K562 (cell line): Measurements from ENCODE around the gene ARL16. TPM values are rescaled to one million over a fixed set of nuclear protein-coding genes. Genes with fewer than 3 reads are reported as not detected.

Experiments used
- C11orf30 ChIP-seq: fragments of 450-650 bp; IDR thresholded peaks from 2 replicates; pipeline ENCODE4 v1.6.1; 2016; ENCODE audit warnings: low read depth, mild to moderate bottlenecking
- CBX1 ChIP-seq: sonication (generic); IDR thresholded peaks from 2 replicates; pipeline ENCODE4 v1.6.1; 2016; ENCODE audit warnings: antibody characterized with exemption, low read depth, mild to moderate bottlenecking
- CHCHD3 ChIP-seq: fragments of 250-450 bp; sonication (Bioruptor Pico); IDR thresholded peaks from 2 replicates; pipeline ENCODE4 v2.1.2; 2022; ENCODE audit warnings: mild to moderate bottlenecking
- DNMT1 ChIP-seq: fragments of 450-650 bp; IDR thresholded peaks from 2 replicates; pipeline ENCODE4 v1.6.1; 2016; ENCODE audit warnings: antibody characterized with exemption, mild to moderate bottlenecking
- ESRRB ChIP-seq: fragments of 250-450 bp; sonication (Bioruptor Pico); IDR thresholded peaks from 2 replicates; pipeline ENCODE4 v1.5.0; 2020; ENCODE audit warnings: mild to moderate bottlenecking, moderate library complexity, borderline replicate concordance
- GTF2A2 ChIP-seq: IDR thresholded peaks from 2 replicates; pipeline ENCODE4 v1.6.1; 2016; ENCODE audit warnings: mild to moderate bottlenecking, missing genetic modification characterization, missing compliant biosample characterization
- KLF1 ChIP-seq: fragments of 450-650 bp; IDR thresholded peaks from 2 replicates; pipeline ENCODE4 v1.6.1; 2016; ENCODE audit warnings: missing genetic modification characterization, missing compliant biosample characterization
- SREBF2 ChIP-seq: sonication (generic); formaldehyde crosslinking; IDR thresholded peaks from 2 replicates; pipeline ENCODE4 v1.4.0; 2020; ENCODE audit warnings: mild to moderate bottlenecking, missing genetic modification reagents
- TCF3 ChIP-seq: sonication (generic); formaldehyde crosslinking; IDR thresholded peaks from 2 replicates; pipeline ENCODE4 v1.4.0; 2020; ENCODE audit warnings: mild to moderate bottlenecking, missing genetic modification reagents
- ZBED1 ChIP-seq: IDR thresholded peaks from 2 replicates; pipeline ENCODE4 v1.6.1; 2014
- ZBTB9 ChIP-seq: fragments of 450-650 bp; formaldehyde crosslinking; IDR thresholded peaks from 2 replicates; pipeline ENCODE4 v1.4.0; 2020; ENCODE audit warnings: mild to moderate bottlenecking, moderate library complexity
- ZC3H11A ChIP-seq: IDR thresholded peaks from 2 replicates; pipeline ENCODE4 v1.6.1; 2012; ENCODE audit warnings: low read depth, low read length, improper control_type of control experiment
- ZNF143 ChIP-seq: sonication (generic); formaldehyde crosslinking; IDR thresholded peaks from 2 replicates; pipeline ENCODE4 v1.9.0; 2022; ENCODE audit warnings: mild to moderate bottlenecking, missing genetic modification reagents
- ZNF212 ChIP-seq: fragments of 450-650 bp; formaldehyde crosslinking; IDR thresholded peaks from 2 replicates; pipeline ENCODE4 v1.4.0; 2020; ENCODE audit warnings: mild to moderate bottlenecking
- ZNF217 ChIP-seq: sonication (generic); formaldehyde crosslinking; IDR thresholded peaks from 2 replicates; pipeline ENCODE4 v1.8.0; 2022; ENCODE audit warnings: mild to moderate bottlenecking, missing genetic modification reagents
- ZNF583 ChIP-seq: fragments of 250-450 bp; sonication (Bioruptor Pico); IDR thresholded peaks from 2 replicates; pipeline ENCODE4 v1.4.0; 2020
- ZSCAN29 ChIP-seq: fragments of 450-650 bp; IDR thresholded peaks from 2 replicates; pipeline ENCODE4 v1.6.1; 2017
- ZSCAN32 ChIP-seq: fragments of 450-650 bp; formaldehyde crosslinking; IDR thresholded peaks from 2 replicates; pipeline ENCODE4 v1.4.0; 2020; ENCODE audit warnings: mild to moderate bottlenecking, moderate library complexity
- polyA plus RNA-seq, 8 experiments: library from polyadenylated mRNA; depleted of rRNA in 4 of 8; stranded (reverse) in 5 of 8; unstranded in 3 of 8; fragments of >200 nt; fragmentation: Nextera tagmentation in 2 of 8; fragmentation: Illumina TruSeq in 1 of 8; extraction: Ambion mirVana in 2 of 8; extraction: Trizol in 1 of 8; gene quantifications; 2 replicates each; pipeline versions ENCODE4 v1.2.1 to v1.2.3, GENCODE V29; 2011 to 2014; ENCODE audit warnings: inconsistent platforms in 1 of 8, missing spikeins in 1 of 8
- total RNA-seq, 7 experiments: library from RNA; depleted of rRNA in 6 of 7; stranded (reverse); fragments of >200 nt in 6 of 7; fragmentation: Illumina TruSeq in 2 of 7; extraction: Trizol in 2 of 7; gene quantifications; 2 replicates each; pipeline versions ENCODE4 v1.2.1 to v1.2.3, GENCODE V29; 2011 to 2021; ENCODE audit warnings: low replicate concordance in 1 of 7
- TF ChIP-seq, protein P1 (sequence below): sonication (generic); formaldehyde crosslinking; IDR thresholded peaks from 2 replicates; pipeline ENCODE4 v1.8.0; 2023; ENCODE audit warnings: mild to moderate bottlenecking, missing genetic modification reagents
- TF ChIP-seq, protein P2 (sequence below): fragments of 250-450 bp; sonication (Bioruptor Pico); IDR thresholded peaks from 2 replicates; pipeline ENCODE4 v1.5.0; 2021; ENCODE audit warnings: mild to moderate bottlenecking, borderline replicate concordance
- TF ChIP-seq, protein P3 (sequence below): sonication (generic); formaldehyde crosslinking; IDR thresholded peaks from 2 replicates; pipeline ENCODE4 v1.8.0; 2022; ENCODE audit warnings: mild to moderate bottlenecking, missing genetic modification reagents

Gene ARL16
- total and polyA plus RNA-seq, 9 of the 15 experiments (the other 6 are each of a cell fraction or from before 2014, with no cell fraction given) = 5.4 to 32.4 (median 22.6) TPM

DNA sequence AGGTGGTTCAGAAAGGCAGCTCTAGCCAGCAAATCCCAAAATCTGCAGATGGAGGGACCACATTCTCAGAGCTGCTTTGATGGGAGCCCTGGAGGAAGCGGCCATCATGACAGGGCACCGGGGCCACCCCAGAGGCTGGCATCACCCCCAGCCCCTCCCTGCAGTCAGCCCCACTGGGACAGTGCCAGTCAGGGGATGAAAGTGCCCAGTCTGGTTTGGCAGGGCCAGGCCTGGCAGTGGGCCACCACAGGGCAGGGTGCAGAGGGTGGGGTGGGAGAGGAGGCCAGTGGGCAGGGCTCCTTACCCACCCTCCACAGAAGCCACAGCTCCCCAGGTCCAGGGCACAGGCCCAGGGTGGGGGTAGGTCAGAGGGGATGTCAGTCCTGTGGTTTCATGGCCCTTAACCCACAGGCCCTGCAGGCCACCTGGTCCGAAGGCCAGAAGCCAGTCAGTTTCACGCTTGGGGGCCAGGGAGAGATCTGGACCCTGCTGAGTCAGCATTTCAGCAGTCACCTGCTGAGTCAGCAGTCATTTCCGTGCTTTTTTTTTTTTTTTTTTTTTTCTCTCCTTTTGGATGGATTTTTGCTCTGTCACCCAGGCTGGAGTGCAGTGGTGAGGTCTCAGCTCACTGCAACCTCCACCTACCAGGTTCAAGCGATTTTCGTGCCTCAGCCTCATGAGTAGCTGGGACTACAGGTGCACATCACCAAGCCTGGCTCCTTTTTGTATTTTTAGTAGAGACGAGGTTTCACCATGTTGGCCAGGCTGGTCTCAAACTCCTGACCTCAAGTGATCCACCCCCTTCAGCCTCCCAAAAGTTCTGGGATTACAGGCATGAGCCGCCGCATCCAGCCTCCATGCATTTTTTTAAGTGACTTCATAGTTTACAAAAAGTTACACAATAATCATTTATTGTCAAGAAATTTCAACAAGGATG is 38.9 kb upstream of the ARL16 start (continued):
- TF ChIP-seq ZSCAN32 (no peak), ZNF143 (CRISPR knock-in tag) (no peak), ZBED1 (no peak), ZSCAN29 (no peak), DNMT1 (no peak), ZC3H11A (no peak), ZNF217 (no peak), ESRRB (CRISPR knock-in tag) (no peak), C11orf30 (peak; percentile 100), TCF3 (CRISPR knock-in tag) (no peak), CBX1 (no peak), ZNF583 (CRISPR knock-in tag) (no peak), ZNF212 (CRISPR knock-in tag) (no peak), SREBF2 (no peak), CHCHD3 (no peak), GTF2A2 (tag) (no peak), KLF1 (tag) (no peak), ZBTB9 (no peak)
- TF ChIP-seq, protein P1, sequence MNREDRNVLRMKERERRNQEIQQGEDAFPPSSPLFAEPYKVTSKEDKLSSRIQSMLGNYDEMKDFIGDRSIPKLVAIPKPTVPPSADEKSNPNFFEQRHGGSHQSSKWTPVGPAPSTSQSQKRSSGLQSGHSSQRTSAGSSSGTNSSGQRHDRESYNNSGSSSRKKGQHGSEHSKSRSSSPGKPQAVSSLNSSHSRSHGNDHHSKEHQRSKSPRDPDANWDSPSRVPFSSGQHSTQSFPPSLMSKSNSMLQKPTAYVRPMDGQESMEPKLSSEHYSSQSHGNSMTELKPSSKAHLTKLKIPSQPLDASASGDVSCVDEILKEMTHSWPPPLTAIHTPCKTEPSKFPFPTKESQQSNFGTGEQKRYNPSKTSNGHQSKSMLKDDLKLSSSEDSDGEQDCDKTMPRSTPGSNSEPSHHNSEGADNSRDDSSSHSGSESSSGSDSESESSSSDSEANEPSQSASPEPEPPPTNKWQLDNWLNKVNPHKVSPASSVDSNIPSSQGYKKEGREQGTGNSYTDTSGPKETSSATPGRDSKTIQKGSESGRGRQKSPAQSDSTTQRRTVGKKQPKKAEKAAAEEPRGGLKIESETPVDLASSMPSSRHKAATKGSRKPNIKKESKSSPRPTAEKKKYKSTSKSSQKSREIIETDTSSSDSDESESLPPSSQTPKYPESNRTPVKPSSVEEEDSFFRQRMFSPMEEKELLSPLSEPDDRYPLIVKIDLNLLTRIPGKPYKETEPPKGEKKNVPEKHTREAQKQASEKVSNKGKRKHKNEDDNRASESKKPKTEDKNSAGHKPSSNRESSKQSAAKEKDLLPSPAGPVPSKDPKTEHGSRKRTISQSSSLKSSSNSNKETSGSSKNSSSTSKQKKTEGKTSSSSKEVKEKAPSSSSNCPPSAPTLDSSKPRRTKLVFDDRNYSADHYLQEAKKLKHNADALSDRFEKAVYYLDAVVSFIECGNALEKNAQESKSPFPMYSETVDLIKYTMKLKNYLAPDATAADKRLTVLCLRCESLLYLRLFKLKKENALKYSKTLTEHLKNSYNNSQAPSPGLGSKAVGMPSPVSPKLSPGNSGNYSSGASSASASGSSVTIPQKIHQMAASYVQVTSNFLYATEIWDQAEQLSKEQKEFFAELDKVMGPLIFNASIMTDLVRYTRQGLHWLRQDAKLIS (CRISPR knock-in tag) = no peak
- TF ChIP-seq, protein P2, sequence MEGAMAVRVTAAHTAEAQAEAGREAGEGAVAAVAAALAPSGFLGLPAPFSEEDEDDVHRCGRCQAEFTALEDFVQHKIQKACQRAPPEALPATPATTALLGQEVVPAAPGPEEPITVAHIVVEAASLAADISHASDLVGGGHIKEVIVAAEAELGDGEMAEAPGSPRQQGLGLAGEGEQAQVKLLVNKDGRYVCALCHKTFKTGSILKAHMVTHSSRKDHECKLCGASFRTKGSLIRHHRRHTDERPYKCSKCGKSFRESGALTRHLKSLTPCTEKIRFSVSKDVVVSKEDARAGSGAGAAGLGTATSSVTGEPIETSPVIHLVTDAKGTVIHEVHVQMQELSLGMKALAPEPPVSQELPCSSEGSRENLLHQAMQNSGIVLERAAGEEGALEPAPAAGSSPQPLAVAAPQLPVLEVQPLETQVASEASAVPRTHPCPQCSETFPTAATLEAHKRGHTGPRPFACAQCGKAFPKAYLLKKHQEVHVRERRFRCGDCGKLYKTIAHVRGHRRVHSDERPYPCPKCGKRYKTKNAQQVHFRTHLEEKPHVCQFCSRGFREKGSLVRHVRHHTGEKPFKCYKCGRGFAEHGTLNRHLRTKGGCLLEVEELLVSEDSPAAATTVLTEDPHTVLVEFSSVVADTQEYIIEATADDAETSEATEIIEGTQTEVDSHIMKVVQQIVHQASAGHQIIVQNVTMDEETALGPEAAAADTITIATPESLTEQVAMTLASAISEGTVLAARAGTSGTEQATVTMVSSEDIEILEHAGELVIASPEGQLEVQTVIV (CRISPR knock-in tag) = no peak
- TF ChIP-seq, protein P3, sequence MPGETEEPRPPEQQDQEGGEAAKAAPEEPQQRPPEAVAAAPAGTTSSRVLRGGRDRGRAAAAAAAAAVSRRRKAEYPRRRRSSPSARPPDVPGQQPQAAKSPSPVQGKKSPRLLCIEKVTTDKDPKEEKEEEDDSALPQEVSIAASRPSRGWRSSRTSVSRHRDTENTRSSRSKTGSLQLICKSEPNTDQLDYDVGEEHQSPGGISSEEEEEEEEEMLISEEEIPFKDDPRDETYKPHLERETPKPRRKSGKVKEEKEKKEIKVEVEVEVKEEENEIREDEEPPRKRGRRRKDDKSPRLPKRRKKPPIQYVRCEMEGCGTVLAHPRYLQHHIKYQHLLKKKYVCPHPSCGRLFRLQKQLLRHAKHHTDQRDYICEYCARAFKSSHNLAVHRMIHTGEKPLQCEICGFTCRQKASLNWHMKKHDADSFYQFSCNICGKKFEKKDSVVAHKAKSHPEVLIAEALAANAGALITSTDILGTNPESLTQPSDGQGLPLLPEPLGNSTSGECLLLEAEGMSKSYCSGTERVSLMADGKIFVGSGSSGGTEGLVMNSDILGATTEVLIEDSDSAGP (CRISPR knock-in tag) = no peak
